VCaP (cell line): ENCODE data around the gene SEC14L1.

Source experiments
- H3K27ac ChIP-seq: fragments of 450-650 bp; 2 replicates; pipeline ENCODE4 v1.5.1; 2017
- TF ChIP-seq, protein P1 (sequence below): fragments of 450-650 bp; conservative IDR thresholded peaks from 2 replicates; pipeline ENCODE4 v1.5.1; 2017; ENCODE audit warnings: mild to moderate bottlenecking, moderate library complexity

The SEC14L1 gene

DNA sequence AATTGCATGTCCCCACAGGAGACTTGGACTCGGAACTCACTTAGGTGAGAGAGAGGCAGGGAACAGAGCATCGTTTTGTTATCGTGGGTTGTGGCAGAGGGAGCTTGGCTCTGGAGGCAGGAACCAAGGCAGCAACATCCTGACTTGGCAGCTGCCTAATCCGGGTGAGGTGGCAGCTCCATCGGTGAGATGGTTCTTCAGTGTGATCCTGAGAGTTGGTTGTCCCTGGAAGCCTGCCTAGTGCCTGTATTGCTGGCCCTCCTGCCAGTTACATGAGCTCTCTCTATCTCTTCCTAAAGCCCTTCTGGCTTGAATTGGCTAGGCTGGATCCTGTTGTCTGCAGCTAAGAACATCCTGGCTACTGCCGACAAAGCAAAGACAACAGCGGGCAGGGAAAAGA, 19.9 kb upstream of the SEC14L1 start:
- H3K27ac ChIP-seq = peak overlapping the region; percentile 56
- TF ChIP-seq, protein P1, sequence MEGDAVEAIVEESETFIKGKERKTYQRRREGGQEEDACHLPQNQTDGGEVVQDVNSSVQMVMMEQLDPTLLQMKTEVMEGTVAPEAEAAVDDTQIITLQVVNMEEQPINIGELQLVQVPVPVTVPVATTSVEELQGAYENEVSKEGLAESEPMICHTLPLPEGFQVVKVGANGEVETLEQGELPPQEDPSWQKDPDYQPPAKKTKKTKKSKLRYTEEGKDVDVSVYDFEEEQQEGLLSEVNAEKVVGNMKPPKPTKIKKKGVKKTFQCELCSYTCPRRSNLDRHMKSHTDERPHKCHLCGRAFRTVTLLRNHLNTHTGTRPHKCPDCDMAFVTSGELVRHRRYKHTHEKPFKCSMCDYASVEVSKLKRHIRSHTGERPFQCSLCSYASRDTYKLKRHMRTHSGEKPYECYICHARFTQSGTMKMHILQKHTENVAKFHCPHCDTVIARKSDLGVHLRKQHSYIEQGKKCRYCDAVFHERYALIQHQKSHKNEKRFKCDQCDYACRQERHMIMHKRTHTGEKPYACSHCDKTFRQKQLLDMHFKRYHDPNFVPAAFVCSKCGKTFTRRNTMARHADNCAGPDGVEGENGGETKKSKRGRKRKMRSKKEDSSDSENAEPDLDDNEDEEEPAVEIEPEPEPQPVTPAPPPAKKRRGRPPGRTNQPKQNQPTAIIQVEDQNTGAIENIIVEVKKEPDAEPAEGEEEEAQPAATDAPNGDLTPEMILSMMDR = no peak

DNA sequence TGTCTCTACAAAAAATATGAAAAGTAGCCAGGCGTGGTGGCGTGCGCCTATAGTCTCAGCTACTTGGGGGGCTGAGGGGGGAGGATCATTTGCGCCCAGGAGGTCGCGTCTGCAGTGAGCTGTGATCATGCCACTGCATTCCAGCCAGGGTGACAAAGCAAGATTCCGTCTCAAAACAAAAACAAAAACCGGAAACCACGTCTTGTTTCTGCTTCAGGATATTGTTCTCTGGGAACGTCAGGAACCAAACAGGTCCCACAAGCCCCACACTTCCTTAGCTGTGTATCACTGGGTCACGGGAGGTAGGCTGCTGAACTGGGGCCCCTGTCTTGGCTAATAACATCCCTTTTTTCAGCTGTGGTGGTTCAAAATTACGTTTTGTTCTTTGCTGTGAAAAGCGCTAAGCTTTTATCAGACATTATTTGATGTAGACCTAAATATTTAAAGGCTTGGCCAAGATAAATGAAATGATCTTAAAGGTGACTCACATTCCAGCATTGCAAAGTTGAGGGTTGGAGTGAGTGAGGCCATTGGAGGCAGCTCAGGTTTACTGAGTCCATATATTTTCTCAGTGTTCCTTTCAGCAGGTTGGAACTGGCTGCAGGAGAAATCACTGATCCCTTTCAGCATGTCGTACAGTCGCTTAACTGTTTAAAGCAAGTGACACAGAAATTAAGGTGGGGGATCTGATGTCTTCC, 16.4 kb upstream of the SEC14L1 start:
- TF ChIP-seq, protein P1 = no peak
- no peak overlapping the region for H3K27ac ChIP-seq

- peak overlapping the region; percentile 11; the same call in 1 of the 2 replicates for H3K27ac ChIP-seq
- TF ChIP-seq, protein P1 = no peak
Observed at GRCh38 chr17:77125432-77125901, 15.3 kb upstream of the SEC14L1 start.

GRCh38 chr17:77126519-77126918, 14.2 kb upstream of the SEC14L1 start:
- TF ChIP-seq, protein P1 = no peak
- H3K27ac ChIP-seq = peak overlapping the region; percentile 30; the same call in 1 of the 2 replicates

- TF ChIP-seq, protein P1 = no peak
- H3K27ac ChIP-seq = no peak overlapping the region
Observed at GRCh38 chr17:77127735-77128361, 12.9 kb upstream of the SEC14L1 start.

- no peak overlapping the region; the same call in 1 of the 2 replicates for H3K27ac ChIP-seq
- TF ChIP-seq, protein P1 = no peak
Observed at GRCh38 chr17:77128896-77129567, 11.7 kb upstream of the SEC14L1 start.
